NCI-H526 (cell line): ENCODE data around the gene RBM4B.
"Not testable (repeated sequence)": the region's sequence is repeated elsewhere in the genome, so short reads cannot be mapped to it uniquely, and the experiment has no call there.

Experiments
- DNase-seq, 2 experiments: peaks; one replicate each; lab custom pipeline; 2025; lab: John Stamatoyannopoulos, UW

RBM4B gene

GRCh38 chr11:66639814-66640340 is 37.8 kb downstream of the RBM4B start:
- not testable (repeated sequence) for DNase-seq

- DNase-seq = no peak
These were observed 38.4 kb downstream of the RBM4B start for GRCh38 chr11:66639066-66639813.

DNA sequence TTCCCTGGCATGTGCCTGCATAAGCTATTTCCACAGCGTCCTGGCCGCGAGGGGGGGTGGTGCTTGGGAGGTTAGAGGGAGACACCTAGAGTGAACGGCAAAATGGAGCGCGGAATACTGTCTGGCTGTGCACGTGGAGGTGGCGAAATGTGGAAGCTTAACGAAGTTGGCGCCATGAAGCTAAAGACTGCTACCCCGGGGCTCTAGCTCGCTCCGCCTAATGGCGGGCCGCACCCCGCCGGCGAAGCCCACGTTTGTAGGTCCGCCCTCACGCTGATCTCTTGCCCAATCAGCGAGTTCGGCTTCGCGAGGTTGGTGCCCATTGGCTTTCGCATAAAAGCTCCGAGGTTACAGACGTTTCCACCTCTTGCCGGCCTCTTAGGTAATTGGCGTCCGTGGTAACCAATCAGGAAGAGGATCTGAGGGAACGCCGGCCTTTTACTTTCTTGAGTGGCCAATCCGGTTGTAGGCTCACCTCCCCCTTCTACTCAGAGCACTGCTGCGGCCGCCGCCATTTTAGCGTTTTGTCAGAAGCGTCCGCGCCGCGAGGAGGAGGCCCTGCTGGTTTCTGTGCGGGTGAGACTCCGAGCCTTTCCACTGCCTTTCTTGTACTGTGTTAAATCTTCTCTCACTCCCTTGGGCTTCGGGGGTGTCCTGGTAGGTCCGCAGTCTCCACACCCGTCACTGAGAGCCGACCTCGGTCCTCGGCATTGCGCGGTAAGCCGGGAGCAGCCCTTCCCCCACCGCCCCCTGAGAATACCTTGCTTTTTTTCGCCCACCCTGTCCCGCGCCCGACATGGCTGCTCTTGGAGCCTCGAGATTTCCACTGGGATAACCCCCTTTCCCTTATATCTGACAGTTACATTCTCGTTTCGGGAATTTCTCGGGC is 39.3 kb downstream of the RBM4B start, which contains the start of gene RBM4:
TSS of gene RBM4 (plus strand) at position 527 of the 889 bp plus-strand sequence. CDS start 1,009 bp downstream, outside the sequence.
- peak; percentile 100 for DNase-seq

- peak in 1 of 2 experiments; percentile 61 for DNase-seq
These were observed 40.0 kb downstream of the RBM4B start for GRCh38 chr11:66637557-66638176.

GRCh38 chr11:66636411-66636810 is 41.3 kb downstream of the RBM4B start:
- DNase-seq = no peak

DNA sequence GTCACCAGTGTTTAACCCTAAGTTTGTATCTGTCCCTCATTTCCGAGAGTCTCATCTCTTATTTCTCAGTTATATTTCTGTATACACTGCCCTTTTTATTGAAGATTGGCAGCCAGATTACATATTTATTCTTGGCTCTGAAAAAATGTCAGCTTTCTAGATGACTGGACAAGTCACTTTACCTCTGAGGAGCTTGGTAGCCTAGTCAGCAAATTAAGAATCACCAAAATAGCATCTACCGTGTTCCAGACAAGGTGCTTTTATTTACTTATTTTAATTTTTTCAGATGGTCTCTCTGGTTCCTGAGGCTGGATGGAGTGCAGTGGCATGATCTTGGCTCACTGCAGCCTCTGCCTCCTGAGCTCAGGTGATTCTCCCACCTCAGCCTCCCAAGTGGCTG is 44.7 kb downstream of the RBM4B start:
- DNase-seq = no peak

DNA sequence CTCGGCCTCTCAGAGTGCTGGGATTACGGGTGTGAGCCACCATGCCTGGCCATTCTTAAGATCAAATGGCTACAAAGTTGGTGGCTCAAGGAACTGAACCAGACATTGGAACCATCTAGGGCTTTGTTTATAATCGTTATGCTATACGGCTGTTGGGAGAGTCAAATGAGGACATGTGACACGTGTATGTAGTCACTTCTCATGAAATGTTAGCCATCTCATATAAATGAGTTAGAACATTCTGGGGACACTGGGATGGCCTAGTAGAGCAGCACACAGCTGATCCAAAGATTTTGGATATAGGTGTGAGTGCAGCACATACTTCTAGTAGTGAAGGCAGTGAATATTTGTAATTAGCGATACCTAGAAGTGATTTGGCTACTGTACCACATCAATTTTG is 45.8 kb downstream of the RBM4B start:
- no peak for DNase-seq

DNA sequence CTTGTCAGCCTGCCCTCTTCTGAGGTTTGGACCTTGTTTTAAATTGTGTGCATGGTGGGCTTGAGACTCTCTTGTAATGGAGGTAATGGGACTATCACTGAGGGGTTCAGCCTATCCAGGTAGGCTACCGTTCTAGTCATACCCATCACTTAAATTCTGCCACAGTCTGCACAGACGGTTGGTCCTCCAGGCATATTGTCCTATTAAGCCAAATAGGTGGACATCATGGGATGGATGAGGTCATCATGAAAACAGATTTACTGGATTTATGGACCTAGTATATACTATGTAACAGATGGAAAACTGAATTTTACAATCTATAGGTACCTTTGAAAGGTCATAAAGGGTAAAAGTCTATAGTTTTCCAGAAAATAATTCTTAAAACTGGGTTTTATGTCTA is 48.3 kb downstream of the RBM4B start:
- no peak for DNase-seq

DNA sequence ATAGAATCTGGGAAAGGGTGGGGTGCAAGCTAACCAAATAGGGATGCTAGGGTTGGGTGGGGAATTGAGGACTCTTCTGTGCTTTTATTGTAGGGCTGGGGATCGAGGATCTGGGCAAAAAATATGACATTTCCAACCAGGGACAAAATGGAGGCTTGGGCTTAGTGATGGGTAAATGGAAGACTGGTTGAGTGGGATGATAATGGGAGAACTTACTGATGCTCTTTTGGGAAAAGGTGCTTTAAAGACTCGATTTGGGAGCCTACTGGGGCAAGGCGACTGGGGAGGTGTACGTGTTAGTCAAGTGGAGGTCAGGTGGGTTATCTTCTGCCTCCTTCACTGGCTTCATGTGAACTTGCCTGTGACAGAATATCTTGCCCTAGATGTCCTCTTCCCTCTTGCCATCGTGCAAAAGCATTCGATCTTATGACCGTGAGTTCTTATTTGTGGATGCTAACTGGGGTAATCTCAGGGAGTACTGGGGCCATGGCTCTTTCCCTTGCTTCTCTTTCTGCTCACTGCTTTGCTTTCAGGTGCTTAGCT is 49.6 kb downstream of the RBM4B start:
- DNase-seq = no peak

DNA sequence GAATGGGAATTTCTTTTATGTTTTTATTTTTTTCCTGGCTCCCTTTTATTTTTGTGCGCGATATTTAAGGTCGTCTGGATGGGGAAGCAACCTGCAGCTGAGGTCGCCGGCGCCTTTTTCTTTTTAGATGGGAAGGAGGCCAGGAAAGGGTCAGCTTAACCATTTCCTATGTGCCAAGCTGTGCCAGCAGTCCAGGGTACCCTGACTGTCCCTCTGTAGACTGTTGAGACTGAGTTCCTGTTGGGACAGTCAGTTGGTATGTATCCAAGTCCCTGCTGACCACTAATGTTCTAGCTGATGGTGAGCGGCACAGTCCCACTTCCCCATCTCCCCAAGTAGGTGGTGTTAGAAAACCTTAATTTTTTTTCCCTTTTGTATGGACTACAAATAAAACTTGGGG is 50.8 kb downstream of the RBM4B start:
- no peak for DNase-seq

GRCh38 chr11:66626382-66626781 is 51.3 kb downstream of the RBM4B start:
- DNase-seq = no peak

DNA sequence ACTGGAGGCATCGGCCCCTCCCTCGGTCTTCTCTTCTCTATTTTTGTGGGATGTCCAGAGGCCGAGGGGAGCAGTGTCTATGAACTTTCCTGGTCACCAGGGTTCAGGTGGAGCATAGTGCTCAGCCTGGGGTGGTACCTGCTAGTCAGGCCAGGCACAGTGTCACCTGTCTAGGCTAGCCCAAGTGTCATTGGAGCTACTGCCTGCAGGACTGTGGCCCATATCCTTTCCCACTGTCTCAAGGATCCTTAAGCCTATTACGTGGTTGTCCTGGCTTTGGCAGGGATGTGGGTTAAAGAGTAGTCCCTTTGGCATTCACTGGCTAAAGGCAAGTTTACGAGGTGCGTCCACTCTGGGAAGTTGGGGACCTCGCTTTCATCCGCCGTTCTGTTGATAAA is 51.9 kb downstream of the RBM4B start:
- no peak for DNase-seq

DNA sequence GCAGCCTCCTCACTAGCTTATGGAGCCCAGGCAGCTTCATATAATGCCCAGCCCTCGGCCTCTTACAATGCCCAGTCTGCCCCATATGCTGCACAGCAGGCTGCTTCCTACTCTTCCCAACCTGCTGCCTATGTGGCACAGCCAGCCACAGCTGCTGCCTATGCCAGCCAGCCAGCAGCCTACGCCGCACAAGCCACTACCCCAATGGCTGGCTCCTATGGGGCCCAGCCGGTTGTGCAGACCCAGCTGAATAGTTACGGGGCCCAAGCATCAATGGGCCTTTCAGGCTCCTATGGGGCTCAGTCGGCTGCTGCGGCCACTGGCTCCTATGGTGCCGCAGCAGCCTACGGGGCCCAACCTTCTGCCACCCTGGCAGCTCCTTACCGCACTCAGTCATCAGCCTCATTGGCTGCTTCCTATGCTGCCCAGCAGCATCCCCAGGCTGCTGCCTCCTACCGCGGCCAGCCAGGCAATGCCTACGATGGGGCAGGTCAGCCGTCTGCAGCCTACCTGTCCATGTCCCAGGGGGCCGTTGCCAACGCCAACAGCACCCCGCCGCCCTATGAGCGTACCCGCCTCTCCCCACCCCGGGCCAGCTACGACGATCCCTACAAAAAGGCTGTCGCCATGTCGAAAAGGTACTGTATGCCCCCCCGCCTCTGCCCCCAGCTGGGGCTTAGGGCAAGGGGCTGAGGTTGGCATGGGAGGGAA is 52.5 kb downstream of the RBM4B start:
- DNase-seq = no peak

DNA sequence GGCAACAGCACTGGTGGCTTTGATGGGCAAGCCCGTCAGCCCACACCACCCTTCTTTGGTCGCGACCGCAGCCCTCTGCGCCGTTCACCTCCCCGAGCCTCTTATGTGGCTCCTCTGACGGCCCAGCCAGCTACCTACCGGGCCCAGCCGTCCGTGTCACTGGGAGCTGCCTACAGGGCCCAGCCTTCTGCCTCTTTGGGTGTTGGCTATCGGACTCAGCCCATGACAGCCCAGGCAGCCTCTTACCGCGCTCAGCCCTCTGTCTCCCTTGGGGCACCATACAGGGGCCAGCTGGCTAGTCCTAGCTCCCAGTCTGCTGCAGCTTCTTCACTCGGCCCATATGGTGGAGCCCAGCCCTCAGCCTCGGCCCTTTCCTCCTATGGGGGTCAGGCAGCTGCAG is 53.2 kb downstream of the RBM4B start:
- DNase-seq = no peak

DNA sequence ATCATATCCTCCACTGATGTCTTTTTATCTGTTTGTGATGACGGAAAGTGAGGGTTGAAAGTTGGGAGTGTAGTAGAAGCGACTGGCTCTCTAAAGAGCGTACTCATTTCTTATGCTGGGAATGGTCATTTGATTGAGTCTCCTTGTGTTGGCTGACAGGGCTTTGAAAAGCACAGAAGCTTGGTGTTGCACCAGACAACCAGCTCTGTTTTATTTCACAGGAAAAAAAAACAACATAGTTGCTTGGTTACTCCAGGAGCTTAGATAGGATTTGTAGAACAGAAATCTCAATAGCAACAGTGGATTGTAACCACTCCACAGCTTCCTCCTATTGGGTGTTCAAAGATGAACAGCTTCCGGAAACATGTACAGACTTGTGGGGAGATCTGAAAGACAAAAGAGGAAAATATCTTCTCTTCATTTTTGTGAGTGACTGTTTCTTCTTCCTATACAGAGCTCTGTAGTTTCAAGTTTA is 58.6 kb downstream of the RBM4B start:
- no peak for DNase-seq

- DNase-seq = peak; percentile 55 to 87
These were observed 60.4 kb downstream of the RBM4B start for GRCh38 chr11:66617155-66617834.

DNA sequence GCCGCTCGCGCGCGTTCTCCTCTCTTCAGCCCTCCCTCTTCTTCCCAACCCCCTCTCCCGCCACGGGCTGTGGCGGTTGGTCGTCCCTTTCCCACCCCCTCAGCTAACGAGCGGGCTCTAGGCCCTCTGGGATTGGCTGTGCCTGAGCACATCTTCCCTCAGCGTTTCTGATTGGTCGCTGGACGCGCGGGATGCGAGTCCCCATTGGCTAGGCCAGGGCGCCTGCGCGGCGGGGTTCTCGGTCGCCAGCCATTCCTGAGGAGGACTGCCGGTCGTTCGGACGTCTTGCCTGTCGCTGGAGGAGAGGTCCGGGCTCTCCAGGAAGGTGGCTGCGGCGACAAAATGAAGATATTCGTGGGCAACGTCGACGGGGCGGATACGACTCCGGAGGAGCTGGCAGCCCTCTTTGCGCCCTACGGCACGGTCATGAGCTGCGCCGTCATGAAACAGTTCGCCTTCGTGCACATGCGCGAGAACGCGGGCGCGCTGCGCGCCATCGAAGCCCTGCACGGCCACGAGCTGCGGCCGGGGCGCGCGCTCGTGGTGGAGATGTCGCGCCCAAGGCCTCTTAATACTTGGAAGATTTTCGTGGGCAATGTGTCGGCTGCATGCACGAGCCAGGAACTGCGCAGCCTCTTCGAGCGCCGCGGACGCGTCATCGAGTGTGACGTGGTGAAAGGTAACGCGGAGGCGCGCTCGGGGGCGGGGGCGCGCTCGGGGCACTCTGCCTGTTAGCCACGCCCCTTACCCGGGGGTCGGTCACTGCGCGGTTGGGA is 61.1 kb downstream of the RBM4B start, which contains the start of gene RBM14:
TSS of gene RBM14 (plus strand) at position 252 of the 776 bp plus-strand sequence. CDS start at position 343, 91 bp downstream.
- peak; percentile 99 to 100 for DNase-seq
